Gastroesophageal sphincter (tissue), 3 donors: ENCODE measurements around the gene RBFOX2.

ENCODE experiments used
- CTCF ChIP-seq, 4 experiments: fragments of 200-600 bp in 2 of 4; fragments of 450-650 bp in 2 of 4; sonication (generic) in 1 of 4; IDR thresholded peaks; one replicate each; pipeline ENCODE4 v1.5.1; 2017 to 2019; ENCODE audit warnings: antibody characterized with exemption in 4 of 4, mild to moderate bottlenecking in 2 of 4, moderate library complexity in 2 of 4
- EP300 ChIP-seq: sonication (generic); formaldehyde crosslinking; IDR thresholded peaks from one replicate; pipeline ENCODE4 v1.6.1; 2017; ENCODE audit warnings: antibody characterized with exemption, mild to moderate bottlenecking
- POLR2A ChIP-seq, 2 donors: fragments of 450-650 bp; IDR thresholded peaks; one replicate each; pipeline ENCODE4 v1.6.1; 2017; ENCODE audit warnings: antibody characterized with exemption in 2 of 2, mild to moderate bottlenecking in 2 of 2, moderate library complexity in 1 of 2
- POLR2AphosphoS5 ChIP-seq: sonication (generic); formaldehyde crosslinking; IDR thresholded peaks from one replicate; pipeline ENCODE4 v1.6.1; 2017; ENCODE audit warnings: antibody characterized with exemption

GRCh38 chr22:35740616-35741015, 288.0 kb downstream of the RBFOX2 start:
- TF ChIP-seq CTCF (IDR thresholded peaks at IDR 0.05) (no peak), POLR2AphosphoS5 (no peak), EP300 (no peak), POLR2A (IDR thresholded peaks at IDR 0.05) (no peak)
